Fibroblast of pulmonary artery (primary cell): ENCODE results near the gene ELAPOR1.

Experiments used
- DNase-seq: peaks from one replicate; pipeline ENCODE4 v3.0.0-alpha.2; 2010; ENCODE audit warnings: low read depth
- H3K4me3 ChIP-seq: replicated peaks from 2 replicates; pipeline ENCODE4 v1.5.1; 2011; ENCODE audit warnings: low read depth, mild to moderate bottlenecking, control low read depth, low read length, moderate library complexity
- CTCF ChIP-seq: IDR thresholded peaks from 2 replicates; pipeline ENCODE4 v1.5.1; 2011; ENCODE audit warnings: mild to moderate bottlenecking, control low read depth, low read length, inconsistent platforms; ENCODE audit errors: missing control alignments

The ELAPOR1 gene

GRCh38 chr1:109159326-109159725, 45.4 kb downstream of the ELAPOR1 start:
- no peak overlapping the region for H3K4me3 ChIP-seq
- no peak for DNase-seq
- no peak for TF ChIP-seq CTCF

- DNase-seq, result no peak
- no peak overlapping the region for H3K4me3 ChIP-seq
- TF ChIP-seq CTCF, result no peak
Measured at GRCh38 chr1:109160071-109160840, 46.3 kb downstream of the ELAPOR1 start.

DNA sequence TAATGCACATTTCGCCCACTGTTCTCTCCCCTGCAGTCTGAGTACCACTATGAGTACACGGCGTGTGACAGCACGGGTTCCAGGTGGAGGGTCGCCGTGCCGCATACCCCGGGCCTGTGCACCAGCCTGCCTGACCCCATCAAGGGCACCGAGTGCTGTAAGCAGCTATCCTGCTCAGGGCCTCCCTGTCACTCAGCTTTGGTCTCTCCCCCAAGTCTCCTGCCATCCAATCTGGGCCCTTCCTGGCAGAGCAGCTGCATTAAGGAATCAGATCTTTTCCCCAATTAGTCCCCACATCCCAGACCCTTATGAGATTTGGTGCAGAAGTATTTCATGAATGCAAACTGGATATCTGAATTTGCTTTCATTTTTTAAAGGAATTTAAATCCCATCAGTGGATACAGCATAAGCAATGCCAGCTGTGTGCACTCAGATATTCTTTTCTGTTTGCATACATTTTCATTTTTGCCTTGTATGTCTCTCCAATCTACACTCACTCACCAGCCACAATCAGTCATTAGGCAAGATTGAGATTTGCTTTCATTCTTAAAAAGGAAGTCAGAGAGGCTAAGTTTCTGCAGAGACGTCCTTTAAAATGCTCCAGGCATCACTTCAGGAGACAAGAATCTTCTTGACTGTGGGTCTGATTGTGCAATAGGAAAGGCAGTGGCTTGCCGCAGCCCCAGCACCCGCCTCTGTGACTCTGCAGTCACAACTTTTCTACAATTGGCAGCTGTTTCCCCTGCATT, 48.1 kb downstream of the ELAPOR1 start:
- peak overlapping the region; percentile 1 for H3K4me3 ChIP-seq
- DNase-seq, result peak; percentile 88
- TF ChIP-seq CTCF, result no peak

DNA sequence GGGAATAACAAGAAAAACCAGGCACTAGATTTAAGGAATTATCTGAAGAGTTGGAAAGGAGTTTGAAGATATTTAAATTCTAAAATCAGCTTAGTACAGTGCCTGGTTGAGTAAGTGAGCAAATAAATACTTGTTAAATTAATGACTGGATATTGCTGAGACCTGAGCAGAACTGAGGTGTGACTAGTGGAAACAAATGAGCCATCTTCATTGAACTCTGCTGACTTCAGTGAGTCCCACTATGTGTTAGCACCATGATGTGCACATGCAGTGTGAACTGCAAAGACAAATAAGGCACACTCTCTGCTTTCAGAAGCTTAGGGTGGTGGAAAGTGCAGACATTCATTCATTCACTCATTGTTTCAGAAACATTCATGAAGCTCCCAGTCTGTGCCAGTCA, 48.7 kb downstream of the ELAPOR1 start:
- no peak for TF ChIP-seq CTCF
- no peak for DNase-seq
- no peak overlapping the region for H3K4me3 ChIP-seq

DNA sequence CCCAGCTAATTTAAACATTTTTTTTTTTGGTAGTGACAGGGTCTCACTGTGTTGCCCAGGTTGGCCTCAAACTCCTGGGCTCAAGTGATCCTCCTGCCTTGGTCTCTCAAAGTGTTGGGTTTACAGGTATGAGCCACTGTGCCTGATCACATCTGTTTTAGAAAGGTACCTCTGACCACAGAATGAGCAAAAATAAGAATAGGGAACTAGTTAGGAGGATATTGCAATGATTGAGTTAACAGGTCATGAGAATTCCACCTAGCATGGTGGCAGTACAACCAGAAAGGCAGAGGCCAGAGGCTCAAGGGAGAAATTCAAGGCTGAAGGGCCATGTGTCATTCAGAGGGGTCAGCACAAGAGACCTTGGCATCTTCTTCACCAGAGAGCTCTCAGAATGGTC, 49.6 kb downstream of the ELAPOR1 start:
- no peak for TF ChIP-seq CTCF
- DNase-seq, result no peak
- H3K4me3 ChIP-seq, result no peak overlapping the region
